Head of caudate nucleus (tissue), 42 donors: ENCODE data around the gene LGALS7B.

ENCODE experiments used
- DNase-seq, 42 donors: peaks; one replicate each; pipeline versions ENCODE4 v3.0.0 to v3.0.0-alpha.2; 2020 to 2021; ENCODE audit warnings: mixed read lengths in 7 of 42
- intact Hi-C: fragments of 100-400 bp; cut with DNase I; formaldehyde crosslinking; loops from one replicate; pipeline ENCODE4 v1.15.0; 2022

LGALS7B gene

DNA sequence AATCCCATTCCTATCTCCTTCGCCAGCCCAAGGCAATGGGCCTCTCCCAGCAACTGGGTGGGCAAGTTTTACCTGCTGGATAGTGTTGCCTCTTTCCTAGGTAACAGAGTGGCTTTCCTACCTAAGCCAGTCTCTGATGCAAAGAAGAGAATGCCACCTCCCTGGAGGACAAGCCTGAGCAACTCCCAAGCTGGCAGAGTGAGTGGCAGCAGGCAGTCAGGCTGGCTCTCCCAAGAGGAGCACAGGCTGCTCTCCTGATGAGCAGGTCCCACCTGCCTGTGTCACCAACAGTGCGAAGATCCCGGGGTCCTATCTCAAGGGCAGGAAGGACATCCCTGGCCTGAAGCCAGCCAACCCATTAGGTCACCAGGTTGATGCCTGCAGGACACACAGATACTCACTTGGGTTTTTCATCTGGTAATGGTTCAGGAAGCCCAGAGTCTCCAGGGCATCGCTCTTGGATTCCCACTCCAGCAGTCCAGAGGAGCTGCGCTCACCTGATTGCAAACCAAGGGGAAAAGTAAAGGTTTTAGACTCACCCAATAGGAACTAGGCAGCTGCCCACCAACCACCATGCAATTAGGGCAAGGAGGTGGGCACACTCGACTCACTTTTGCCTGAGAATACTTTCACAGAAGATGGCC, 48.1 kb downstream of the LGALS7B start:
- intact Hi-C loops = loop anchor here (10.0 kb wide), 1 partner anchor 222 kb away; the partner anchor contains the start of genes EIF3K and MAP4K1
- no peak for DNase-seq

DNA sequence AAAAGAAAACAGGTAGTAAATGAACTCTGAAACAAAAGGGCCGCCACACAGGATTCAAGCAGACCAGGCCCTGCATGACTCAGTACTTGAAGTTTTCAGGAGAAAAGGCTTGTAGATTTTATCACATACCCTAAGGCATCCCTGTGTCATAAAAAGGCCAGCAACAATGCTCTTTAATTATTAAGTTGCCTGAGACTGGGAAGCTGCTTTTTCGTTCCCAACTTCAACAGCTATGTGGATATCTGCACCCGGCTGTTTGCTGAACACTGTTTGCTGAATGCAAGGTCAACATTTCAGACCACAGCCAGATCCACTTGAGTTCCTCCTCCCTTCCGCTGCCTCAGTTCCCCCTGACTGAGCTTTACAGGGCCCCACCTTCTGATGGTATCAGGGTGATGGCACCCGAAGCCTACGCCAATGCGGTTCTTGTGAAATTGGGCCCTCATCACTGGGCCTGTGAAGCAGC, 48.7 kb downstream of the LGALS7B start:
- no peak for DNase-seq
- intact Hi-C loops = loop anchor here (10.0 kb wide), 1 partner anchor 223 kb away; the partner anchor contains the start of genes EIF3K and MAP4K1

DNA sequence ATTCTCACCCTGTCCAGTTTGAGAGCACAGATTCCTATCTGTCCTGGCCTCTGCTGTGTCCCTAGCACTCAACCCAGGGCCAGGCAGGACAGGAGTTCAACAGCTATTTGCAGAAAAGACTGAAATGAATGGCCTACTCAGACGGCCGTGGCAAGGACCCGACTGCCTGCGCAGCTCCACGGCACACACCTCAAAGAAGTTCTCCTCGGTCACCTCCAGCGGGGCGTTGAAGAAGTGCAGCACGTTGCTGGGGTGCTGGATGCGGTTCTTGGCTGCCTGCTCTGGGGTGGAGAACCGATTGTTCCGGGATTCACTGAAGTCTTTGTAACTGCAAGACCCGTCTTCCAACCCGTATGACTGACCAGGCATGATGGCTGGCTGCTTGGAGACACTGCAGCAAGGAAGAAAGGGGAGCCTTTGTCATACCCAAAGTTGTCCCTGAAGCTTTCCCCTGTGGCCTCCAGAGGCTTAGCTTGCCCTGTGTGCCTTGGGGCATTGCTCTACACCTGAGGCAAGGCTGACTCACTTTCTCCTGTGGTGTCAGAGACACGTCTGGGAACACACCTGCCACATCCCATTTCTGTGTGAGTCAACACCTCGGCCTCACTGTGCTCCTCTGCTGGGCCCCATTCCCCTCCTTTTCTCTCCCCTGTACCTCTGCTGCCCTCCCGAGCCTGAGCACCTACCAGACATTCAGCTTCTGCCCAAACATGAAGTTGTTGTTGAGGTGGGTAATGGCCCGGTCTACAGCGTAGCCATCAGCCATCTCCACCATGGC, 49.4 kb downstream of the LGALS7B start:
- intact Hi-C loops = loop anchor here (10.0 kb wide), 1 partner anchor 224 kb away; the partner anchor contains the start of genes EIF3K and MAP4K1
- DNase-seq = no peak

DNA sequence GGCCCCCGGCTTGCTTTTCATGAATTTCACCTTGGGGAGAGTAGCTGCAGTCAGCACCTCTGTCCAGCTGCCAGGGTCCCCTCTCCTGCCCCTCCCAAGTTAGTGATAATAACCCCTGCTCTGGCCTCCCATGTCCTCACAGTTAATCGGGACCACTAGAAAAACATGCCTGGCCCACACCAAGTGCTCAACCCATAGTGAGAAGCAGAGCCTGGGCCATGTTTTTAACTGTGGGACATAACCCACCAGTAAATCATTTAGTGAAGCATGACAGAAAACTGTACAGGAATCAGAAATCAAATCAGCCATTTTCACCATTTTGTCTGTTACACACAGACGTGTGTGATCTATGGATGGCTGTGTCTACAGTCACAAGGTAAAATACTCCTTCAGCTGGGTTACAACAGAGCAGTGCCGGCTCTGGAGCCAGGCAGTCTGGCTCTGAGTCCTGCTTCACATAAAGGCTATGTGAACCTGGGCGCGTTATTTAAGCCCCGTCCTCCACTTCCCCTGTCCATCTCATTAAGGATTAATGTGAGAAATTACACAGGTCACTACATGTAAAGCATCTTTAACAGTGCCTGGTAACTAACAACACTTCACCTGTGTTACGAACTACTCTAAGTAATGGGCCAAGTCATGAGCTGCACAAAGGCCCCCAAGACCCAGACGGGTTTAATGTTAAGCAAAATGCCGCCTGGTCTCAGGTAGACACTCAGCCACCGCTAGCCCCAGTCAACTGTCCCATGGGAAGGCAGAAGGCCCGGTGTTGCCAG, 50.2 kb downstream of the LGALS7B start:
- DNase-seq = no peak

DNA sequence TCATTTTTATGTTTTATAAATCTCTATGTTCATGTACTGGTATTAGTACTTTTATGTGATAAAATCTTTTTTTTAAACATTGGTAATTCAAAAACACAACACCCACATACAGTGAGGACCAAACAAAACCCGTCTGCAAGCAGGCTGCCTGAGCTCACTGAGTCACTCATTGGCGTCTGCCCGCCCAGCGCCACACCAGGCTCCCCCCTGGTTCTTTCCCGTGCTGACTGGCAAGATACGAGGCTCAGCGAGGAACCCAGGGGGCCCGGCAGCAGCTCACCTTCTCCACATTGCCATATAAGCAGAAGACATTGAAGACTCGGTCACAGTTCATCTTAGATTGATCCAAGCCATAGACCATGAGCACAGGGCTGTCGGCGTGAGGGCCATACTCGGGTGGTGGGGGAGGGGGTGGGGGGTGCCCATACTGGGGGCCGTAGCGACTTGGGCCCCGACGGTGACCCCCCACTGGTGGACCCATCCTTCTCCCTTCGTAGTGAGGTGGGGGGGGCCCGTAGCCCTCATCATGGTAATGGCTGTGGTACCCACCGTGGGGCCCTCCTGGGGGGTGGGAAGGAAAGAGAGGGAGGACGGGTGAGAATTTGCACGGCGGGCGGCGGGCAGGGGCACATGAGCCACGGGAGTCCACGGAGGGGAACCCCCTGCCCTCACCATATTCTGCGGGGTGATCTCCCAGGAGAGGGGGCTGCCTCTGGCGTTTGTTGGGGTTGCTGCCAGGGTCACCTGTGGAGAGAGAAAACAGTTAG, 51.0 kb downstream of the LGALS7B start:
- DNase-seq = no peak
- intact Hi-C loops = loop anchor here (10.0 kb wide), 2 partner anchors 195 to 225 kb away; partner anchors contain the start of genes ACTN4, EIF3K and MAP4K1

More for the DNA sequence above, 50.2 kb downstream of the LGALS7B start:
- intact Hi-C loops = loop anchor here (10.0 kb wide), 1 partner anchor 224 kb away; the partner anchor contains the start of genes EIF3K and MAP4K1

DNA sequence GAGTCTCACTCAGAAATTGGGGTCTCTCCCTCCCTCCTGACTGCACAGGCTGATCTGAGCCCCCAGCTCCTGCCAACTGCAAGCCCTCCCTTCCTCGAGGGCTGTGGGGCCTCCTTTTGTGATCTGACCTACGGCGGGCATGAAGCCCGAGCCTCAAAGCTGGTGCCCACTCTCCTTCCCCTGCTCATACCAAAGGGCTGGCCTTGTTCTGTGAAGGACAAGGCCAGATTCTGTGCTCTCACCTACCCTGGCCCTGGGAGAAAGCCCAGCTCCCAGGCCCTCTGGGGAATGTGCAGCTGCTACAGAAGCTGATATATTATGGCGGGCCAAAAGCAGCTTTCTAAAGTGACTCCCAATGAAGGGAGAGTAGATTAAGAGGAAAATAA, 51.6 kb downstream of the LGALS7B start:
- intact Hi-C loops = loop anchor here (10.0 kb wide), 1 partner anchor 196 kb away; the partner anchor contains the start of gene ACTN4
- DNase-seq = no peak
